GM19372 (cell line): Measurements from ENCODE around the gene PHKA2.
"Not testable (repeated sequence)": the region's sequence is repeated elsewhere in the genome, so short reads cannot be mapped to it uniquely, and the experiment has no call there.

Experiments
- ATAC-seq: cut with Tn5 transposase; IDR thresholded peaks from one replicate; pipeline ENCODE4 v1.9.1; 2021; ENCODE audit warnings: mild to moderate bottlenecking, low read depth, moderate library complexity; ENCODE audit not compliant: unreplicated experiment

The PHKA2 gene

DNA sequence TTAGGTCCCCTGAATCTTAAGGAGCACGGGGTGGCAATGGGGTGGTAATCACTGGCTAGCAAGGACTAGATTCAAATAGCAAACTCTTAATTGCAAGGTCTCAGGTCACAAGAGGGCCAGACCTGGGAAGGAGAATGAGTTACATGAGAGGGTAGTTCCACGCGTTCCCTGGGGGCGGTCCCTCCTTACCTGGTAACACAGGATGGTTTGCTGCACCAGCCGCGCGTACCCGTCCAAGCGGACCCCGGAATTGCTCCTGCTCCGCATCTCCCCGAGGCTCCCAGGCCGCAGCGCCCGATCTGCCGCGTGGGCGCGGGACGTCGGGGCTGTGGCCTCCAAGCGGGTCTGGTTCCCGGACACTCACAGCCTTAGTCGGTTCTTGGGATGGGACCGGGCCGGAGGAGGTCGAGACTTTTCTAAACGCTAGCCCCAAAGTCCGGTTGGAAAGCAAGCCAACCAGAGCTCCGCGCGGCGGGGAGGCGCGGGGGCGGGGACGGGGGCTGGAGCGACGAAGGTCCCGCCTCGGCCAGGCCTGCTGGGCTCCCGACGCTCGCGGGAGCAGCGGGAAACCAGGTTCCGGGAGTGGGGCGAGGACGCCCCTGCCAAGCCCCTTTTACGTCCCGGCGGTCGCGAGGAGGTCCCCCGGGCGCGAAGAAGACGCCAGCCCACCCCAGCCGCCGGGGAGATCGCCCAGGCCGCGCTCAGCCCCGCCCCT is at the start of gene PHKA2:
Gene PHKA2, minus strand, starts transcription at position 449 of the 715 bp plus-strand sequence. Its CDS starts 182 bp downstream, at position 267.
- ATAC-seq, result peak; percentile 33

DNA sequence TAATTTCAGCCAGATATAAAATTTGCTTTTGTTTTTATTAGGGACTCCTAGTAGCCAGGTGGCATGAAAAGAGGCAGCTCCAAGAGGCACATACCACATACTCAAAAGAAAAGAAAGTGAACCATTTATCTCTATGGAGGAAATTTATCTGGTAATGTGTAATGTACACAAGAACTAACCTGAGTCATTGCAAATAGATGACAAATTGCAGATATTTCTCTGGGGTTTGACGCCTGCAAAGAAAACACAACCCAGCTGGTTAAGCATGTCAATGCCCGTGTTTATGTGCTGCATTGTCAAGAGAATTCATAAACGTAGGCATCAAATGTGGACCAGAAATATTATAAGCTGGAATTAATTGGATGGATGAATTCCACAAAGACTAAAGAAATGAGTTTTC is 46.9 kb upstream of the PHKA2 start:
- no peak for ATAC-seq

- no peak for ATAC-seq
Measured at GRCh38 chrX:19028560-19028959, 44.6 kb upstream of the PHKA2 start.

- no peak for ATAC-seq
Measured at GRCh38 chrX:19024366-19024765, 40.5 kb upstream of the PHKA2 start.

- no peak for ATAC-seq
Measured at GRCh38 chrX:19019996-19020395, 36.1 kb upstream of the PHKA2 start.

DNA sequence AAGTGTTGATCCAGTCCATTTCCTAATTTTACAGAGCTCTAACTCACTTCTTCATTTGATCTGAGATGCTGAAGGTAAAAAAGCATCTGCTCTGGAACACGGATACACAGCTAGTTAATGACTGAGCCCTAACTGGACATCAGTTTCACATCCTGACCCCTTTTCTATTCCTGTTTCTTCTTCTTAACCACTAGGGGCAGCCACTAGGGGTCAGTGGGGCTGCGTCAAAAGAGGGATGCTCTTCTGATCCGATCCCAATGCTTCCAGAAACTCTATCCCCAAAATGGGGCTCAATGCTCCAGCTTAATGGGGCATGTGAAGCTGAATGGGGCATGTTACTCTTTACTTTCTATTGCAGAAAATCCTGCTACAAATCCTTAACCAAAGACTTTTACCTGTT is 33.4 kb upstream of the PHKA2 start:
- ATAC-seq, result no peak

DNA sequence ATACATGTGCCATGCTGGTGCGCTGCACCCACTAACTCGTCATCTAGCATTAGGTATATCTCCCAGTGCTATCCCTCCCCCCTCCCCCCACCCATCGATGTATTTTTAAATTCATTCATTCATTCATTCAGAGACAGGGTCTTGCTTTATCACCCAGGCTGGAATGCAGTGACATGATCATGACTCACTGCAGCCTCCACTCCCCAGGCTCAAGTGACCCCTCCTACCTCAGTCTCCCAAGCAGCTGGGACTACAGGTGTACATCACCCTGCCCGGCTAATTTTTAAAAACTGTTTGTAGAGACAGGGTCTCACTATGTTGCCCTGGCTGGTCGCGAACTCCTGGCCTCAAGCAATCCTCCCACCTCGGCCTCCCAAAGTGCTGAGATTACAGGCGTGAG is 32.7 kb upstream of the PHKA2 start:
- not testable (repeated sequence) for ATAC-seq

DNA sequence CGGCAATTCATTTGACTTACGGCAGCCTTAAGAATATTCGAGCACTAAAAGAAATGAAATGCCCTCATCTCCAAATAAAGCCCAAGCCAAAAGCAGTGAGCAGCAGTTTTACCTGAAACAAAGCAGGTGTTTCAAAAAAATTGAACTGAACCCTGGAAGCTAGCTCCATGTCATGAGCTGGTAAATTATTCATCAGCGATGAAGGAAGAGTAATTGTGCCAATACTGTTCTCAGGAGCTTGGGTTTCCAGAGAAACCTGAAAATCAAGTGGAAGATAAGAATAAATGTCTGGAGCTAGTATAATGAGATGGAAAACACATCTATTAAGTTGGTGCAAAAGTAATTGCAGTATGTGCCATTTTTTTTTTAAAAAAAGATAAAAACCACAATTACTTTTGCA is 24.0 kb upstream of the PHKA2 start:
- no peak for ATAC-seq

GRCh38 chrX:19007011-19007410 is 23.1 kb upstream of the PHKA2 start:
- no peak for ATAC-seq

DNA sequence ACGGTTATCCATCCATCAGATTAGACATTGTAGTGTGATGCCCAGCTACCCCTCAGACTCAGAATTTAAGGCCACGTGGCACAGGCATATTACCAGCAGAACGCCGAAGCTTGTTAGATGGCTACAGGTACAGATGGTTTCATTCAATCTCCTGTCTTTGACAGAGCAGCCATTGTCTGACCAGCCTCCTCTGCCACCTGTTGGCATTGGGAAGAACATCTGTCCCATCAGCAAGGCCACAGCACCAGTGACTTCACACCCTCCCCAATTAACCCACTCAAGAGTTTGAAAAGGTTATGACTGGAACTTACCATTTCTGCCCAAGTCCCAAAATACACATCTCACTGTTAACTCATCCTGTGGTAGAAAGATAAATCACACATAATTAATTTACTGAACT is 22.0 kb upstream of the PHKA2 start:
- ATAC-seq, result no peak

GRCh38 chrX:19003756-19004155 is 19.8 kb upstream of the PHKA2 start:
- no peak for ATAC-seq

DNA sequence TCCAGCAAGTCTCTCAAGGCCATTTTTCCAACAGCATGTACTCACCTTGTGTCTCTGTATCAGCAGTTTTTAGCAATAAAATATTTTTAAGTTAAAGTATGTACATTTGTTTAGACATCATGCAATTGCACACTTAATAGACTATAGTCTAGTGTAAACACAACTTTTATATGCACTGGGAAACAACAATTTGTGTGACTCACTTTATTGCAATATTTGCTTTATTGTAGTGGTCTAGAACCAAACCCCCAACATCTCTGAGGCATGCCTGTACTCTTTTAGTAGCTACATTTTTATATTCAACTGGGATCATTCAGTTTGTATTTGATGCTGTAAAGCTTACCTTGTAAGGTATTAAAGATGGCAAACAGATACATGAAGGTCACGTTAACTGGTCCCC is 14.7 kb upstream of the PHKA2 start:
- no peak for ATAC-seq

DNA sequence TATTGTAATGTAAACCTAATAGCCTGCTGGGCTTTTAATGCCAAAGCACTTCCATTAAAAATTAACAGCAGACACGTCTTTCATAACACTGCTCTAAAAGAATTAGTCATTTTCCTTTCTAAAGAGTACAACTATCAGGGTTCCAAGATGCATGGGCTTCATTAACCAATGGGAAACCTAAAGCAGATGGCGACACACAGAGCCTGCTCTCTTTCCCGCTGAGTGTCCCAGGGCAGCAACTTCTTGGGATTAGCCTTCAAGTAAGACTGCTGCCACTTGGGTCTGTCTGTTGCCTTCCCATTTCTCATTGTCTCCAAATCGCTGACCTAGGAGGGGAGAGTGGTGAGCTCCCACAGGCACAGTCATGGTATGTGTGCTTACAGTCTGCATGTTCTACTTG is 14.0 kb upstream of the PHKA2 start:
- no peak for ATAC-seq

DNA sequence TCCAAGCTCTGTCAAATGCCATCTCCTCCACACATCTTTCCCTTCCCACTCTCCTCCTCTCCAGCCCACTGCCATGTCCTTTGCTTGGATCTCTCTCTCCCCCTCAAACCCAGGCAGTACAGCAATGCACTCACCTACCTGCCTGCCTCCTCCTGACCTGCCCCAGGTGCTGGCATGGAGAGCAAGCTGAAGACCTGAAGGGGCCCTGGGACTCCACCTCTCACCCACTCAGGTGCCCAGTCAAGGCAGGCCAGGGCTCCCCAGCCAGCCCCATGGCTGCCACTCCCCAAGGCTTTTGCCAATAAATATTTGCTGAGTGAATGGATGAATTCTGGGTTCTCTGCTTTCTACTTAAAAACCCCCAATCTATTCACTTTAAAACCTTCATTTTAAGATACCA is 12.6 kb upstream of the PHKA2 start:
- ATAC-seq, result no peak

- ATAC-seq, result no peak
Measured at GRCh38 chrX:18995221-18995620, 11.3 kb upstream of the PHKA2 start.

- no peak for ATAC-seq
Measured at GRCh38 chrX:18994713-18995112, 10.8 kb upstream of the PHKA2 start.

- ATAC-seq, result no peak
Measured at GRCh38 chrX:18992829-18993228, 8.9 kb upstream of the PHKA2 start.

DNA sequence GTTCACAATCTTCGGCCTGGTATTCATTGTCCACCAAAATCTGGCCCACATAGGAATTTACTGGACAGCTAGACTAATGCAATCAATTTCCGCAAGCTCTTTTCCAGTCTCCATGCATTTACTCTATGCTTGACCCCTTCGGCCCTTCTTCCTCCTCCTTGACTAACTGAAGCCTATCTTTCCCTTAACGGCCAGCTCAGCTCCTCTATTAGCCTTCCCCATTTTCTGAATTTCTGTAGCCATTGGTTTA is 1.2 kb upstream of the PHKA2 start:
- ATAC-seq, result no peak

- ATAC-seq, result peak; percentile 74
Measured at GRCh38 chrX:18984381-18985185, 669 bp upstream of the PHKA2 start.

- ATAC-seq, result no peak
Measured at GRCh38 chrX:18981124-18981807, 2.6 kb downstream of the PHKA2 start.

GRCh38 chrX:18980262-18980661 is 3.7 kb downstream of the PHKA2 start:
- not testable (repeated sequence) for ATAC-seq

GRCh38 chrX:18974993-18975392 is 8.9 kb downstream of the PHKA2 start:
- no peak for ATAC-seq
